UCSD-AML1 (cell line): ENCODE data around the gene NLK.
"Not testable (repeated sequence)": the region's sequence is repeated elsewhere in the genome, so short reads cannot be mapped to it uniquely, and the experiment has no call there.

ENCODE experiments used
- DNase-seq: peaks from one replicate; lab custom pipeline; 2025; ENCODE audit not compliant: unreplicated experiment; lab: John Stamatoyannopoulos, UW

NLK gene

GRCh38 chr17:28071891-28072606 lies 29.6 kb downstream of the NLK start:
- no peak for DNase-seq

DNA sequence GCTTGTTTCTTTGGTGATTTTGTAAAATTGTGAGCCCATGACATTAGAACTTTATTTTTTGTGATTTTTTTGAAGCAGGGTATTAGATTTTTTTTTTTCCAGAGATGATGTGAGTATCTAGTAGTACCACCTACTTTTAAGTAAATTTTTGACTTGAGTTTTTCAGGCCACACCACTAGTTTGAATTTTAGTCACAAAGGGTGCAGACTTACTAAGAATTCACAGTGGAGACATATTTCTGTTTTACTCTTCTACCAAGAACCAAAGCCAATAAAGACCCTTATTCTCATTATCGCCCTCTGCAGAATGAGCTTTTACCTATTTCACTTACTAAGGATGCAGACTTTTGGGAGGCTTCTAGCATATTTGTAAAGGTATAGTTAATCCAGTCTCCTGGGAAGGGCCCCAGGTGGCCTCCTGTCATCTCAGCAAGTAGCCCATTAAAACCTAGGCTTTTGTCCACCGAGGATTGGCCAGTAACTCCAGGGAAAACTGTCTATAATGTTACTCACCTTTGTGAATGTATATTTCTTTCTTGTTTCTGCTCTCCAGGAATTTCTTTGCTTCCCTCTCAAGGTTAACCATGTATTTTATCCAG lies 30.6 kb downstream of the NLK start:
- DNase-seq = no peak

GRCh38 chr17:28074010-28074409 lies 31.5 kb downstream of the NLK start:
- DNase-seq = no peak

GRCh38 chr17:28076144-28076543 lies 33.7 kb downstream of the NLK start:
- no peak for DNase-seq

DNA sequence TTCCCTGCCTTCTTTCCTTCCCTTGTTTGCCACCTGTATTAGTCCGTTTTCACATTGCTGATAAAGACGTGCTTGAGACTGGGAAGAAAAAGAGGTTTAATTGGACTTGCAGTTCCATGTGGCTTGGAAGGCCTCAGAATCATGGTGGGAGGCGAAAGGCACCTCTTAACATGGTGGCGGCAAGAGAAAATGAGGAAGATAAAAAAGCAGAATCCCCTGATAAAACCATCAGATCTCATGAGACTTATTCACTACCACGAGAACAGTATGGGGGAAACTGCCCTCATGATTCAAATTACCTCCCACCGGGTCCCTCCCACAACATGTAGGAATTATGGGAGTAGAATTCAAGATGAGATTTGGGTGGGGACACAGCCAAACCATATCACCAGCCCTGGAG lies 34.7 kb downstream of the NLK start:
- not testable (repeated sequence) for DNase-seq

- no peak for DNase-seq
Observed at GRCh38 chr17:28078341-28079229, 36.1 kb downstream of the NLK start.

- DNase-seq = no peak
Observed at GRCh38 chr17:28081467-28081866, 39.0 kb downstream of the NLK start.

GRCh38 chr17:28085766-28086165 lies 43.3 kb downstream of the NLK start:
- no peak for DNase-seq

DNA sequence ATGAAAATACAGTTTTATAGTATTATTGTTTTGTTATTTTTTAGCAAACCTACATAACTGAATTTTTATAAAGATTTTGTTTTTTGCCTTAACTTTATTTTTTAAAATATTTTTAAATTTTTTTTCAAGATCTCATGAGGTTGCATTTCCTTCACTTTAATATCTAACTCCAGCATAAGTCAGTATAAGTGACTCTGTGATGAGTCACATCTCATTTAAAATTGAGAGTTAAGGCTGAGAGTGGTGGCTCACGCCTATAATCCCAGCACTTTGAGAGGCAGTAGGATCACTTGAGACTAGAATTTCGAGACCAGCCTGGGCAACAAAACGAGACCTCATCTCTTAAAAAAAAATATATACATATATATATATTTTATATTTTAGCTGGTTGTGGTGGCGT lies 44.0 kb downstream of the NLK start:
- no peak for DNase-seq

GRCh38 chr17:28087743-28088142 lies 45.3 kb downstream of the NLK start:
- no peak for DNase-seq

DNA sequence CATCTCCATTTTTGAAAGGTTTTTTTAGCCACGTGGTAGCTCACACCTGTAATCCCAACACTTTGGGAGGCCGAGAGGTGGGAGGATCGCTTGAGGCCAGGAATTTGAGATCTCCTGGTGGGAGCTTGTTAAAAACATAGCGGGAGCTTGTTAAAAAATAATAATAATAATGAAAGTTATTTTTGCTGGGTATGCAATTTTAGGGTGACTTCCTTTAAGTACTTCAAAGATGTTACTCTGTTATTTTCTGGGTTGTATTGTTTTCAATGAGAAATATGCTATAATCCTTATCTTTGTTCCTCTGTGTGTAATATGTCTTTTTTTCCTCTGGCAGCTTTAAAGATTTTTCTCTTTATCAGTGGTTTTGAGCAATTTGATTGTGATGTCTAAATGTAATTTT lies 48.1 kb downstream of the NLK start:
- DNase-seq = no peak

DNA sequence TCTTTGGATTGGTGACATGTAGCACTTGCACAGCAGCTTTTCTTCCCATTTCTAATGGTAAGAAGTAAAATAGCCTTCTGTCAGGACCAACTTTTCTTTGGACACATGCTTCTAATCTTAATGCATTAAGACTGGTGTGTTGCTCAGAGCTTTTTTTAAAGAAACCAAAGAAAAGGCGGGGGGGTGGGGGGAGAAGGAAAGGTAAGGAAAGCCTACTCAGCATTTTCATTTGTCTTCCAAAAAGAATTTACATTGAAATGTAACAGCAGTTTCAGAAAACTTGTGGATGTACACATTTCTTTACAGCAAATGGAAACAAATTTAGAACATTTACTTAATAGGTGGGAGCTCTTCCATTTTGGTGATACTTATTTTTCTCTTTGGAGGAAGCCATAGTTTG lies 49.6 kb downstream of the NLK start:
- no peak for DNase-seq

GRCh38 chr17:28093999-28094716 lies 51.7 kb downstream of the NLK start:
- DNase-seq = no peak

DNA sequence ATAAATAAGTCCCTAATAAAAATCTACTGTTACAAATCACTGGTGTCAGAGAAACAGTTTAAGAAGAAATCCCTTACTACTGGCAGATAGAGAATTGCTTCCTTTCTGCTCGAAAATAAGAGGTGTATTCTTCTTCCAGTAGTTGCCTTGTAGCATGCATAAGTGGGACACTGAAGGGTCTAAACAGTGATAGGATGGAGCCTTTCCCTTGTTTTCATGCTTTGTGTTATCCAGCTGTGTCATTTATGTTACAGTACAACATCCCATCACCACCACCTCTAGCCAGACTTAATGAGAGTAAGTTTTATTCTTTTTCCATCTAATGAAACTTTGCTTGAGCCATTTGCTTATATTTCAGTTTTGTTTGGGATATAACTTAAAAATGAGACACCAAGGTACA lies 54.3 kb downstream of the NLK start:
- DNase-seq = no peak

DNA sequence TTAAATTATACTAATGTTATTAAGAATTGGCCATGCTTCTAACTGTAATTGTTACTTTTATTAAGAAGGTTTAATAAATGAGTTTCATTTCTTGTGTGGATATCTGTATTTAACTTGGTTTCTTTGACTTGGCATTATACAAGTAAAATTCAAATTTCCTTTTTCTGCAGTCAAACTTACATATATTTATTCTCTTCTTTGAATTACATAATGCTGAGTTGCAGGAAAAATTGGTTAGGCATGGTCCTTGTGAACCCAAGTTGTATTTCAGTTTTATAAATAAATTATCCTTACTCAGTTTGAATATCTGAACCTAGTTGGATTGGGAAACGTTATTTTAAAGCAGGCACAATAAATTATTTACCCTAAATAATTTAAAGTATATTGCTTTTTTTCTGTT lies 54.8 kb downstream of the NLK start:
- no peak for DNase-seq

GRCh38 chr17:28097901-28098300 lies 55.4 kb downstream of the NLK start:
- no peak for DNase-seq

DNA sequence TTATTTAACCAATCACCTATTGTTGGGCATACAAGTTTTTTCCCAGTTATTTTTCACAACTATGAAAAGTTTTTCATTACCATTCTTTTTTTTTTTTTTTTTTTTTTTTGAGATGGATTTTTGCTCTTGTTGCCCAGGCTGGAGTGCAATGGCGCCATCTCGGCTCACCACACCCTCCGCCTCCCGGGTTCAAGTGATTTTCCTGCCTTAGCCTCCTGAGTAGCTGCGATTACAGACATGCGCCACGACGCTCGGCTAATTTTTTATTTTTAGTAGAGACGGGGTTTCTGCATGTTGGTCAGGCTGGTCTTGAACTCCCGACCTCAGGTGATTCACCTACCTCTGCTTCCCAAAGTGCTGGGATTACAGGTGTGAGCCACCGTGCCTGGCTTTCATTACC lies 56.1 kb downstream of the NLK start:
- not testable (repeated sequence) for DNase-seq

DNA sequence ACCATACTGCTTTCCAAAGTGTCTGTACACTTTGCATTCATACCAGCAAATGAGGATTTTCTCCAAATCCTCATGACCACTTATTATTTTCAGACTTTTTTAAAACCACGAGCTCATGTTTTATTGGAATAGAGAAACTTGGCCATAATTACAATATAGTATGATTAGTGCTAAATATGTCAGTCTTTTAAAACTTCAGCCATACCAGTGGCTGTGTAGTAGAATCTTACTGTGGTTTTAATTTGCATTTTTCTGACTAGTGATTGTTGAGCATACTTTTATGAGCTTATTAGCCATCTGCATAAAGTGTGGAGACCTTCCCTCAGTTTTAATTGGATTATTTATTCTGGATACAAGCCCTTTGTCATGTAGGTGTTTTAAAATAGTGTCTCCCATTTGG lies 57.8 kb downstream of the NLK start:
- DNase-seq = no peak

DNA sequence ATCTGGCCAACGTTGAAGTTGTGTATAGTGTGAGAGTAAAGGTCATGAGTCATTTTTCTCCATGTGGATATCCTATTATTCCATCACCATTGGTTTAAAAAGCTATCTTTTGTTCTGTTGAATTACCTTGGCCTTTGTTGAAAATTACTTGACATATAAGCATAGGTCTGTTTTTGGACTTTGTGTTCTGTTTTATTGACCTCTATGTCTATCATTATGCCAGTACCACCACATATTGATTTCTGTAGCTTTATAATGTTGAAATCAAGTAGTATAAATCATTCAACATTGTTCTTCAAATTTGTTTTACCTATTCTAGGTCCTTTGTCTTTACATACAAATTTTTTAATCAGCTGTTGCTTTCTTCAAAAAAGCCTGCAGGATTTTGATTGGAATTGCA lies 58.5 kb downstream of the NLK start:
- no peak for DNase-seq

DNA sequence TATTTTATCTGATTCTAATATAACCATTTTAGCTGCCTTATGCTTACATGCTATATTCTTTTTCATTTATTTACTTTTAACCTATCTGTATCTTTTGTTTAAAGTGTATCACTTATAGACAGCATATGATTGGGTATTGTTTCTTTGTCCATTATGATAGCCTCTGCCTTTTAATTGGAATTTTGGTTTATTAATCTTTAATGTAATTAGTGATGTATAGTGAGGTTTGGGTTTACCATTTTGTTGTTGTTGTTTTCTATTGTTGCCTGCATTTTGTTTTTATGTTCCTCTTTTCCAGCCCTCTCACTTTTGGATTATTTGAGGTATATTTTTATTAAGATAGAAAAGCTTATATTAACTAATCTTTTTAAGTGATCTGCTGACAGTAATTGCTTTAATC lies 59.4 kb downstream of the NLK start:
- DNase-seq = no peak

- no peak for DNase-seq
Observed at GRCh38 chr17:28105501-28105900, 63.0 kb downstream of the NLK start.
